T-helper 2 cell treated with Interferon-gamma antibody and Interleukin-4, amounts not matched to agents 100 ng/mL and 5 ng/mL, for 36 hours (primary cell): ENCODE results near the gene DOK4. TPM values are rescaled to one million over a fixed set of nuclear protein-coding genes. Genes with fewer than 3 reads are reported as not detected.
"Not testable (repeated sequence)": the region's sequence is repeated elsewhere in the genome, so short reads cannot be mapped to it uniquely, and the experiment has no call there.

ENCODE experiments used
- intact Hi-C: fragments of 100-400 bp; cut with micrococcal nuclease; formaldehyde crosslinking; loops from one replicate; pipeline ENCODE4 v1.15.1; 2023
- total RNA-seq: library from RNA; stranded (reverse); gene quantifications from 2 replicates; pipeline ENCODE4 v1.2.3, GENCODE V29; 2022

The DOK4 gene
- total RNA-seq, 1 donor from 2014 or later = 1.4 TPM

GRCh38 chr16:57504001-57504400 is 17.7 kb upstream of the DOK4 start:
- intact Hi-C loops = no loop called here

- intact Hi-C loops = no loop called here
Measured at GRCh38 chr16:57503366-57503765, 17.1 kb upstream of the DOK4 start.

GRCh38 chr16:57502048-57502775 is 15.9 kb upstream of the DOK4 start:
- intact Hi-C loops = no loop called here

GRCh38 chr16:57501492-57501891 is 15.2 kb upstream of the DOK4 start:
- intact Hi-C loops = no loop called here

GRCh38 chr16:57500578-57501111 is 14.4 kb upstream of the DOK4 start:
- intact Hi-C loops = no loop called here

GRCh38 chr16:57499941-57500340 is 13.6 kb upstream of the DOK4 start:
- intact Hi-C loops = not testable (repeated sequence)

GRCh38 chr16:57498031-57498430 is 11.7 kb upstream of the DOK4 start:
- intact Hi-C loops = no loop called here

- intact Hi-C loops = no loop called here
Measured at GRCh38 chr16:57497121-57497520, 10.8 kb upstream of the DOK4 start.

- intact Hi-C loops = no loop called here
Measured at GRCh38 chr16:57493767-57494166, 7.5 kb upstream of the DOK4 start.

- intact Hi-C loops = no loop called here
Measured at GRCh38 chr16:57489229-57489628, 2.9 kb upstream of the DOK4 start.

GRCh38 chr16:57486858-57487834 is 853 bp upstream of the DOK4 start:
- intact Hi-C loops = loop anchor here (1.0 to 2.0 kb wide), 2 partner anchors 42 to 49 kb away; partner anchors contain the start of gene CCDC102A

GRCh38 chr16:57485091-57485915 is 990 bp downstream of the DOK4 start:
- intact Hi-C loops = no loop called here

GRCh38 chr16:57484515-57485005 is 1.7 kb downstream of the DOK4 start:
- intact Hi-C loops = no loop called here

- intact Hi-C loops = no loop called here
Measured at GRCh38 chr16:57483725-57484514, 2.4 kb downstream of the DOK4 start.

GRCh38 chr16:57482845-57483545 is 3.3 kb downstream of the DOK4 start:
- intact Hi-C loops = no loop called here

GRCh38 chr16:57481421-57481820 is 4.9 kb downstream of the DOK4 start:
- intact Hi-C loops = no loop called here

GRCh38 chr16:57480754-57481230 is 5.5 kb downstream of the DOK4 start:
- intact Hi-C loops = no loop called here

GRCh38 chr16:57479976-57480753 is 6.1 kb downstream of the DOK4 start:
- intact Hi-C loops = loop anchor here (5.0 kb wide), 1 partner anchor 37 kb away; no protein-coding TSS in a partner anchor
